Hepatocyte (in vitro differentiated cells): Measurements from ENCODE around the gene ZNF681. TPM values are rescaled to one million over a fixed set of nuclear protein-coding genes. Genes with fewer than 3 reads are reported as not detected.
"Not testable (repeated sequence)": the region's sequence is repeated elsewhere in the genome, so short reads cannot be mapped to it uniquely, and the experiment has no call there.

Experiments
- DNase-seq: peaks from one replicate; pipeline ENCODE4 v3.0.0-alpha.2; 2016; ENCODE audit warnings: low spot score
- H2AFZ ChIP-seq: fragments of 200-600 bp; sonication (generic); 2 replicates; pipeline ENCODE4 v1.6.0; 2016; ENCODE audit warnings: antibody characterized with exemption, mild to moderate bottlenecking
- H3K27ac ChIP-seq: fragments of 200-600 bp; sonication (generic); 2 replicates; pipeline ENCODE4 v1.5.1; 2016; ENCODE audit warnings: mild to moderate bottlenecking
- H3K27me3 ChIP-seq: fragments of 200-600 bp; sonication (generic); 2 replicates; pipeline ENCODE4 v1.6.1; 2016
- H3K36me3 ChIP-seq: fragments of 200-600 bp; sonication (generic); replicated peaks from 2 replicates; pipeline ENCODE4 v1.5.1; 2016; ENCODE audit warnings: low read depth; ENCODE audit not compliant: insufficient read depth
- H3K4me1 ChIP-seq: fragments of 200-600 bp; sonication (generic); 2 replicates; pipeline ENCODE4 v1.5.1; 2016; ENCODE audit warnings: mild to moderate bottlenecking, moderate library complexity; ENCODE audit not compliant: insufficient read depth
- H3K4me2 ChIP-seq: fragments of 200-600 bp; sonication (generic); 2 replicates; pipeline ENCODE4 v1.6.0; 2016
- H3K4me3 ChIP-seq: fragments of 200-600 bp; sonication (generic); 2 replicates; pipeline ENCODE4 v1.5.1; 2016; ENCODE audit warnings: mild to moderate bottlenecking
- H3K79me2 ChIP-seq: fragments of 200-600 bp; sonication (generic); 2 replicates; pipeline ENCODE4 v1.6.0; 2017; ENCODE audit warnings: mild to moderate bottlenecking
- H3K9me2 ChIP-seq: fragments of 200-600 bp; sonication (generic); replicated peaks from 2 replicates; pipeline ENCODE4 v1.6.0; 2017; ENCODE audit warnings: mild to moderate bottlenecking; ENCODE audit not compliant: insufficient read depth
- H3K9me3 ChIP-seq: fragments of 200-600 bp; sonication (generic); 2 replicates; pipeline ENCODE4 v1.5.1; 2016; ENCODE audit warnings: low read depth, mild to moderate bottlenecking
- H4K20me1 ChIP-seq: fragments of 200-600 bp; sonication (generic); 2 replicates; pipeline ENCODE4 v1.6.0; 2016; ENCODE audit warnings: mild to moderate bottlenecking; ENCODE audit not compliant: insufficient read depth, poor library complexity, severe bottlenecking
- CTCF ChIP-seq: fragments of 200-600 bp; sonication (generic); IDR thresholded peaks from 2 replicates; pipeline ENCODE4 v1.5.1; 2016; ENCODE audit warnings: antibody characterized with exemption, mild to moderate bottlenecking; ENCODE audit not compliant: poor library complexity
- EZH2 ChIP-seq: fragments of 200-600 bp; sonication (generic); IDR thresholded peaks from 2 replicates; pipeline ENCODE4 v1.6.1; 2016; ENCODE audit warnings: antibody characterized with exemption, mild to moderate bottlenecking, borderline replicate concordance
- EZH2phosphoT487 ChIP-seq: fragments of 200-600 bp; sonication (generic); IDR thresholded peaks from one replicate; pipeline ENCODE4 v1.6.1; 2018; ENCODE audit warnings: antibody characterized with exemption, mild to moderate bottlenecking, low read depth, moderate library complexity; ENCODE audit not compliant: unreplicated experiment, severe bottlenecking
- WGBS: methylation state at CpG from one replicate; pipeline ENCODE4 v1.1.6; 2016; ENCODE audit warnings: low lambda C conversion rate; ENCODE audit errors: missing lambda C conversion rate; 5-methylcytosine and 5-hydroxymethylcytosine counted together
- polyA plus RNA-seq: library from polyadenylated mRNA; unstranded; fragments of >200 nt; fragmentation: Nextera tagmentation; extraction: Ambion mirVana; gene quantifications from 2 replicates; pipeline ENCODE4 v1.2.1, GENCODE V29; 2016
- total RNA-seq: library from RNA; depleted of rRNA; stranded (reverse); fragments of >200 nt; gene quantifications from 2 replicates; pipeline ENCODE4 v1.2.3, GENCODE V29; 2014

The ZNF681 gene
- total and polyA plus RNA-seq, 2 experiments from 2014 or later, result 0.74 to 5.9 TPM

DNA sequence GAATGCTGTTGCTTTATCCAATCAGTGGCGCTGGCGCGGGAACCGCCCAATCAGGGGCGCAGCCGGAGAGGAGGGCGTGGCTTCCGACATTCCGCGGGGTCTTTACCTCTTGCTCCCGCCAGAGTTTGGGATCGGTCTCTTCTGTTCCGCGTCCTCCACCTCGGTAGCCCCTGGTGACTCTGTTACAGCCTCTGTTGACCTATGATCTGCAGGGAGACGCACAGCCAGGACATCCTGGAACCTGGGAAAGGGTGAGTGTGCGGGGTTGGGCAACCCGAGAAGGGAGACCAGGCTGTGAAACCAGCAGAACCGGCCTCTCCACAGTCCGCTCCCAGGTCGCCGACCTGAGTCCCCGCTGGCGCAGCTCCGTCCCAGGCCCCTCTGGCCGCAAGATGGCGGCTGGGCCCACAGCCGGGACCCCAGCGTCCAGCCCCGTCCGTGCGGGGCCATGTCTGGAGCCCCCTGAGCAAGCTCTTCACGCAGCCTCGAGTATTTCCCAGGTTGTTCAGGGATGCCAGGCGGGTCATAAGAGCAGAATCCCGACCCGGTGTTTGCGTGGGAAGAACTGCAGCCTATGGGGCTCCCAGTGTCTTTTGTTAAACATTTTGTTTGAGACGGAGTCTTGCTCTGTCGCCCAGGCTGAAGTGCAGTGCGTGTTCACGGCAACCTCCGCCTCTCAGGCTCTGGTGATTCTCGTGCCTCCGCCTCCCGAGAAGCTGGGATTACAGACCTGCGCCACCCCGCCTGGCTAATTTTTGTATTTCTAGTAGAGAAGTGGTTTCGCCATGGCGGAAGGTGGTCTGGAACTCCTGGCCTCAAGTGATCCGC is 4.4 kb upstream of the ZNF681 start:
- Histone ChIP-seq H3K27me3 (no peaks in the 10 kb centered on the region), H3K9me2 (no peaks in the 10 kb centered on the region), H3K36me3 (no peaks in the 10 kb centered on the region), H2AFZ (peak overlapping the region; percentile 67), H3K9me3 (no peaks in the 10 kb centered on the region), H3K4me2 (peak overlapping the region; percentile 84), H3K27ac (peak overlapping the region; percentile 88), H3K4me3 (peak overlapping the region; percentile 86), H3K79me2 (peaks cover 39% of the 10 kb centered on the region), H4K20me1 (no peaks in the 10 kb centered on the region), H3K4me1 (no peaks in the 10 kb centered on the region)
- peak; percentile 92 for DNase-seq
- WGBS, result 1% methylated on average over 51 of the region's 51 CpGs
- no peak for TF ChIP-seq EZH2
- TF ChIP-seq CTCF, result no peak
- no peak for TF ChIP-seq EZH2phosphoT487

GRCh38 chr19:23762548-23762883 is 3.8 kb upstream of the ZNF681 start:
- 42% methylated on average over 9 of the region's 9 CpGs for WGBS
- TF ChIP-seq EZH2 (no peak), CTCF (no peak), EZH2phosphoT487 (no peak)
- Histone ChIP-seq H3K9me2 (no peaks in the 10 kb centered on the region), H3K4me1 (no peaks in the 10 kb centered on the region), H3K36me3 (no peaks in the 10 kb centered on the region), H4K20me1 (no peaks in the 10 kb centered on the region), H3K27me3 (no peaks in the 10 kb centered on the region), H3K27ac (peak overlapping the region; percentile 88), H3K79me2 (peaks cover 38% of the 10 kb centered on the region), H3K9me3 (no peaks in the 10 kb centered on the region), H3K4me2 (peak overlapping the region; percentile 84), H3K4me3 (peak overlapping the region; percentile 86), H2AFZ (no peak overlapping the region)
- no peak for DNase-seq

DNA sequence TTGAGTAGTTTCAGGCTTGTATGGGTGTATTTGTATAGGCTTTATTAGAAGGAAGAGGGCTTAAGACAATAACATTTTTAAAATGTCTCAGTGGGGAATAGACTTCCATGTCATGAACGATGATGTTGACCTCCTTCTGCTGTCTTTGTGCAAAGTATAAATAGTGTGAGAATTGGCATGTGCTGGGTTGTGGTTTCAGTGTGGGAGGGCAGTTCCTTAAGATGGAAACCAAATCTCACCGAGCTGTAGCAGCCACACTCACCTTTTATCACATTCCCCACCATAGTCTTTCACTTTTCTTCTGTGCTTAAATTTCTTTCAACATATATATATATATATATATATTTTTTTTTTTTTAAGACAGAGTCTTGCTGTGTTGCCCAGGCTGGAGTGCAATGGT is 1.6 kb upstream of the ZNF681 start:
- not testable (repeated sequence) for H3K4me2 ChIP-seq, H3K36me3 ChIP-seq, H3K27ac ChIP-seq, H3K4me1 ChIP-seq, H3K9me2 ChIP-seq, DNase-seq, H3K4me3 ChIP-seq, H3K9me3 ChIP-seq, H3K27me3 ChIP-seq, H4K20me1 ChIP-seq, H2AFZ ChIP-seq
- peaks cover 39% of the 10 kb centered on the region for H3K79me2 ChIP-seq
- 93% methylated on average over 2 of the region's 2 CpGs for WGBS

DNA sequence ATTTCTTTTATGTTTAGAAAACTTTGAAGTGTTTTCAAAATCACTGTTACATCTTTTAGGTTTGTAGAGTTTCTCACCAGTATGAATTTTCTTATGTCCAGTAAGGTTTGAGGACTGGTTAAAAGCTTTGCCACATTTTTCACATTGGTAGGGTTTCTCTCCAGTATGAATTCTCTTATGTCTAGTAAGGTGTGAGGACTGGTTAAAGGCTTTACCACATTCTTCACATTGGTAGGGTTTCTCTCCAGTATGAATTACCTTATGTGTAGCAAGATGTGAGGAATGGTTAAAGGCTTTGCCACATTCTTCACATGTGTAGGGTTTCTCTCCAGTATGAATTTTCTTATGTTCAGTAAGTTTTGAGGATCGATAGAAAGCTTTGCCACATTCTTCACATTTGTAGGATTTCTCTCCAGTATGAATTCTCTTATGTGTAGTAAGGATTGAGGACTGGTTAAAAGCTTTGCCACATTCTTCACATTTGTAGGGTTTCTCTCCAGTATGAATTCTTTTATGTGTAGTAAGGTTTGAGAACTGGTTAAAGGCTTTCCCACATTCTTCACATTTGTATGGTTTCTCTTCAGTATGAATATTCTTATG is 15.0 kb downstream of the ZNF681 start:
- WGBS, result 100% methylated on average over 1 of the region's 1 CpG
- not testable (repeated sequence) for H2AFZ ChIP-seq, H3K4me1 ChIP-seq, DNase-seq, H3K4me3 ChIP-seq, H3K79me2 ChIP-seq, H3K36me3 ChIP-seq, H3K4me2 ChIP-seq, H3K27ac ChIP-seq, H3K27me3 ChIP-seq, H3K9me2 ChIP-seq, H4K20me1 ChIP-seq
- H3K9me3 ChIP-seq, result peaks cover 36% of the 10 kb centered on the region

DNA sequence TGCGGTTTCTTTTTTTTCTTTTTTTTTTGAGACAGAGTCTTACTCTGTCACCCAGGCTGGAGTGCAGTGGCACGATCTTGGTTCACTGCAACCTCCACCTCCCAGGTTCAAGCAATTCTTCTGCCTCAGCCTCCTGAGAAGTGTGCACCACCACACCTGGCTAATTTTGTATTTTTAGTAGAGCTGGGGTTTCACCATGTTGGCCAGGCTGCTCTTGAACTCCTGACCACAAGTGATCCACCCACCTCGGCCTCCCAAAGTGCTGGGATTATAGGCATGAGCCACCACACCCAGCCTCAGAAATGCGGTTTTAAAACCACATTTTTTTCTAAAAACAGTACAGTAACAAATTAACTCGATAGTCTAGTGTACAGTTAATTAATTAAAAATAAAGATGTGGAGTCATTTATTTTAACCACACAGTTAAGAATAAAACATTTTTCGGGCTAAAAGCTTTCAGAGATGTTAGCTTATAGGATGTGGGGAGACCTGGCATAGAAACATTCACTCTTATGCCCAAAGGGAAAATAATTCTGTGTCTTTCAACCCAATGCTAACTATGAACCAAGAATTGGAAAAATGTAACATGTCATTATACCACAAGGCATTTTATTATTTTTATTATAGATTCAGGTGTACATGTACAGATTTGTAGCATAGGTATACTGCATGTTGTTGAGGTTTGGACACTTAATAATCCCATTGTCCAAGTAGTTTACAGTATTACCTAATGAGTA is 27.8 kb downstream of the ZNF681 start:
- H3K36me3 ChIP-seq, result not testable (repeated sequence)

GRCh38 chr19:23724161-23724560 is 34.5 kb downstream of the ZNF681 start:
- not testable (repeated sequence) for H3K27me3 ChIP-seq, H3K4me1 ChIP-seq, H4K20me1 ChIP-seq, H3K4me3 ChIP-seq, H3K9me2 ChIP-seq, H3K79me2 ChIP-seq, H3K9me3 ChIP-seq, H3K36me3 ChIP-seq
- peak overlapping the region; percentile 62 for H3K27ac ChIP-seq
- peak; percentile 11 for DNase-seq
- WGBS, result 4% methylated on average over 6 of the region's 6 CpGs
- peak overlapping the region; percentile 50 for H3K4me2 ChIP-seq
- H2AFZ ChIP-seq, result peak overlapping the region; percentile 17

More for the DNA sequence above, 27.8 kb downstream of the ZNF681 start:
- not testable (repeated sequence) for DNase-seq, H4K20me1 ChIP-seq, H3K4me3 ChIP-seq, H3K9me2 ChIP-seq, H3K4me1 ChIP-seq, H3K4me2 ChIP-seq, H2AFZ ChIP-seq, H3K9me3 ChIP-seq, H3K79me2 ChIP-seq, H3K27me3 ChIP-seq, H3K27ac ChIP-seq
- 84% methylated on average over 6 of the region's 6 CpGs for WGBS
